ENCODE measurements around the gene MAP1B.

GRCh38 chr5:72110394-72111013, 3.2 kb downstream of the MAP1B start:
- TF ChIP-seq MXI1 (IDR thresholded peaks at IDR 0.05; ENCODE audit: low read depth, low read length) = no peak
- no peak for TF ChIP-seq SPI1 (IDR thresholded peaks at IDR 0.05; ENCODE audit: borderline replicate concordance, low read depth, low read length)
- no peak for TF ChIP-seq CC2D1A (IDR thresholded peaks at IDR 0.05)
- no peak for TF ChIP-seq EP300 (IDR thresholded peaks at IDR 0.05; ENCODE audit: low read length)

Data from K562 (cell line).